Esophagus (tissue), 2 donors: ENCODE data around the gene MAP6D1. TPM values are rescaled to one million over a fixed set of nuclear protein-coding genes. Genes with fewer than 3 reads are reported as not detected.

ENCODE experiments used
- H3K27ac ChIP-seq, 2 donors: one replicate each; pipeline ENCODE4 v1.5.1; 2013; ENCODE audit warnings: low read depth in 2 of 2, mild to moderate bottlenecking in 2 of 2, inconsistent platforms in 1 of 2, low read length in 1 of 2, moderate library complexity in 1 of 2
- H3K27me3 ChIP-seq, 2 donors: one replicate each; pipeline ENCODE4 v1.6.1; 2013; ENCODE audit warnings: low read length in 2 of 2, control low read depth in 1 of 2, mild to moderate bottlenecking in 1 of 2; ENCODE audit not compliant: insufficient read depth in 2 of 2, control insufficient read depth in 1 of 2
- H3K36me3 ChIP-seq, 2 donors: one replicate each; pipeline ENCODE4 v1.6.1; 2013; ENCODE audit warnings: low read length in 1 of 2; ENCODE audit not compliant: control insufficient read depth in 2 of 2, insufficient read depth in 2 of 2
- H3K4me1 ChIP-seq, 2 donors: one replicate each; pipeline ENCODE4 v1.6.1; 2013; ENCODE audit warnings: low read length in 1 of 2; ENCODE audit not compliant: control insufficient read depth in 2 of 2, insufficient read depth in 2 of 2
- H3K4me3 ChIP-seq, 2 donors: one replicate each; pipeline ENCODE4 v1.5.1; 2013; ENCODE audit warnings: low read length in 2 of 2, mild to moderate bottlenecking in 2 of 2, low read depth in 1 of 2, moderate library complexity in 1 of 2
- H3K9me3 ChIP-seq, 2 donors: one replicate each; pipeline ENCODE4 v1.6.1; 2013; ENCODE audit warnings: mild to moderate bottlenecking in 2 of 2, low read depth in 1 of 2, low read length in 1 of 2, moderate library complexity in 1 of 2; ENCODE audit not compliant: control insufficient read depth in 2 of 2, insufficient read depth in 1 of 2
- WGBS, 2 donors: extraction: QIAGEN DNeasy Blood & Tissue Kit; methylation state at CpG; one replicate each; pipeline ENCODE4 v1.1.7; 2013; 5-methylcytosine and 5-hydroxymethylcytosine counted together
- polyA plus RNA-seq, 2 donors: library from polyadenylated mRNA; stranded (reverse); fragments of 200-250 nt; gene quantifications; one replicate each; pipeline ENCODE4 v1.2.3, GENCODE V29; 2013
- donor health status: healthy with polysubstance abuse.
- donor health status: Bipolar disorder and iron deficiency.

MAP6D1 gene
- polyA plus RNA-seq = 1 to 10 TPM; 1.2 to 1.4 TPM

DNA sequence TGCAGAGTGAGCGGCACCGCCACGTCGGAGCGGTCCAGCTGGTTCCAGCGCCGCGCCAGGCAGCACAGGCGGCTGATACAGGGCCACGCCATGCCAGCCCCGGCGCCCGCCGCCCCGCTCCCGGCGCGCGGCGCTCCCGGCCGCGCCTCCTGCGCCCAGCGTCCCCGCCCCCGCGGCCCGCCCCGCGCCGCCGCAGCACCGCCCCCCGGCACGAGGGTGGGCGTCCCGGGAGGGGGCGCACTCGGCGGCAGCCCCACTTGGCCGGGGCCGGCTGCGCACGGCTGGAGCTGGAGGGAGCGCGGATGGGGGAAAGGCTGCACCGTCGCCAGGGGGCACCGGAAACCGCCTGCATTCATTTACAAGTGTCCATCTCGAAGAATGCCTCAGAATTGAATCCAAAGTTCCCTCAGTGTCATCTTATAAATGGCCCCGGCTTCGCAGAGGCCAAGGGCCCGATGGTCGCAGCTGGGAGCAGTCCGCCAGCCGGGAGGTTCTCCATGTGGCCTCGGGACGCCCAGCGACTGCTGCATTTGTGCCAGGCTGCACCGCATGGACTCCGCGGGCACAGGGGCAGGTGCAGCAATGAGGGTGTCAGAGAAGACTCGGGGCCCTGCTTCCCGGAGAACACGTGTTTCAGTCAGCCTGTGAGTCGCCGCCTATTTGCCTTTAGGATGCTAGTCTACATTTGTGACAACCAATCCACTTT is at the start of gene MAP6D1:
Gene MAP6D1, minus strand, starts transcription at position 122 of the 706 bp plus-strand sequence. Its CDS starts 30 bp downstream, at position 92.
- H3K27ac ChIP-seq = peak within 1 kb of the TSS in 1 of 2 donors; percentile 52
- H3K36me3 ChIP-seq = peaks cover 6 to 8% of the 10 kb centered on the region in 2 donors
- WGBS, 2 donors = 3 to 4% methylated on average over 53 to 69 of the region's 69 CpGs

DNA sequence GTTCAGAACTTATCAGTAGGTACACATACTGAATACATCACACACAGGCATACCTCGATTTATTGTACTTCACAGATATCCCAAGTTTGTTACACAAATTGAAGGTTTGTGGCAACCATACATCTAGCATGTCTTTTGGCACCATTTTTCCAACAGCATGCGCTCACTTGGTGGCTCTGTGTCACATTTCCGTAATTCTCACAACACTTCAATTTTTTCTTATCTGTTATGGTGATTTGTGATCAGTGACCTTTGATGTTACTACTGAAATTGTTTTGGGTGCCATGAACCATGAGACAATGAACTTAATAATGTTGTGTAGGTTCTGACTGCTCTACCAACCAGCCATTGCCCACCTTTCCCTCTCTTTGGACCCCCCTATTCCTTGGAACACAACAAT is 48.5 kb upstream of the MAP6D1 start:
- Histone ChIP-seq H3K4me3 (no peak overlapping the region), H3K27me3 (no peaks in the 10 kb centered on the region), H3K27ac (no peak overlapping the region), H3K4me1 (no peaks in the 10 kb centered on the region), H3K36me3 (no peaks in the 10 kb centered on the region), H3K9me3 (no peaks in the 10 kb centered on the region)
- WGBS, 2 donors = 87 to 91% methylated on average over 3 of the region's 3 CpGs

More for the DNA sequence above, at the start of gene MAP6D1:
- no peaks in the 10 kb centered on the region for H3K9me3 ChIP-seq
- H3K4me3 ChIP-seq = peak within 1 kb of the TSS; percentile 61 to 68
- H3K4me1 ChIP-seq = peaks cover 7 to 12% of the 10 kb centered on the region in 2 donors
- no peaks in the 10 kb centered on the region for H3K27me3 ChIP-seq

DNA sequence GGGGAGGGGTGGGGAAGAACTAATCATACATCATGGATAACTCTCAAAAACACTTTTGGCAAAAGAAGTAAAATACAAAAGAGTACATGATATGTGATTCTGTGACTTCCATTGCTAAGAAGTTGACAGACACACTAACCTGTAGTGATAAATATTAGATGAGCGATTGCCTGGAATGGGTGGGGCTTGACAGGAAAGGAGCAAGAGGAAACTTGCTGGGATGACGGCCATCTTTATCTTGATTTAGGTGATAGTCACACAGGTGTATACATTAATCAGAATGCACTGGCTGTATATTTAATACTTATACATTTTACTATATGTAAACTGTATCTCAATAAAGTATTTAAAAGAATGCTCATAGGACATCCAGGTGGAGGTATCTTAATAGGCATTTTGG is 46.2 kb upstream of the MAP6D1 start:
- H3K9me3 ChIP-seq = no peaks in the 10 kb centered on the region
- H3K4me3 ChIP-seq = no peak overlapping the region
- H3K27ac ChIP-seq = no peak overlapping the region
- H3K36me3 ChIP-seq = no peaks in the 10 kb centered on the region
- H3K27me3 ChIP-seq = no peaks in the 10 kb centered on the region
- WGBS, 2 donors = 55 to 67% methylated on average over 2 of the region's 2 CpGs
- H3K4me1 ChIP-seq = no peaks in the 10 kb centered on the region

DNA sequence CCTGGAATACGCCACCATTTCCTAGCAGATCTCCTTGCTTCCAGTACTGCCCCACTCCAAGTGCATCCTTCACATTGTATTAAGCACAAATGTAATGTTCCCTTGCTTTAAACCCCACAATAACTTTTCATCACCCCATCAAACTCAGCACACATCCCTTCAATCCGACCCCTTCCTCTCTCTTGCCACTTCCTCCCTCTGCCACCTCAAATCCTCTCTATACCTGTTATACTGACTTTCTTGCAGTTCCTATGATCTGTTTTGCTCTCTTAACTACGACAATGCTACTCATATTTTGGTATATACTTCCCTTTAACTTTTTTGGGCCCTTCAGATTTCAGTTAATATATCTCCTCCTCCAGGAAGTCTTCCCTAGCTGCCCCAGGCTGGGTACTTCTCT is 45.2 kb upstream of the MAP6D1 start:
- WGBS, 2 donors = 89 to 91% methylated on average over 3 of the region's 3 CpGs
- Histone ChIP-seq H3K36me3 (no peaks in the 10 kb centered on the region), H3K9me3 (no peaks in the 10 kb centered on the region), H3K4me3 (no peak overlapping the region), H3K4me1 (no peaks in the 10 kb centered on the region), H3K27ac (no peak overlapping the region), H3K27me3 (no peaks in the 10 kb centered on the region)

DNA sequence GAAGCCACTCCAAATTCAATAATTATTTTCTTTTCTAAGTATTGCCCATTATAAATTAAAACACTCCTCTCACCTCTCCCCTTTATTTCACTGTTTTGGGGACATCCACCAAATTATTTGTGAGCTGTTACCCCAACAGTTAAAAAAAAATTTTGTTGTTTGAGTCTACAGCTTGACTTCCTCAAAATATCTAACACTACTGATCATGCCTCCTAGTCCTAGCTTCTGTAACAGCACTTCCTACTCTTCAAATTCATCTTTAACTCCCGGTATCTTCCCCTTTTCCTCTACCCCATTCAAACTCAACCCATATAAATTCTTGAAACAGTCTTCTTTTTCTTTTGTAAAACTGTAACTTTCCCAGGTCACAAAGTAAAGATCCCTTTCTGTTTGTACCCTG is 43.4 kb upstream of the MAP6D1 start:
- Histone ChIP-seq H3K27ac (no peak overlapping the region), H3K9me3 (no peaks in the 10 kb centered on the region), H3K36me3 (peaks cover 0 to 3% of the 10 kb centered on the region in 2 donors), H3K4me3 (no peak overlapping the region), H3K4me1 (no peaks in the 10 kb centered on the region), H3K27me3 (no peaks in the 10 kb centered on the region)
- WGBS, 2 donors = 87 to 88% methylated on average over 1 of the region's 1 CpG

DNA sequence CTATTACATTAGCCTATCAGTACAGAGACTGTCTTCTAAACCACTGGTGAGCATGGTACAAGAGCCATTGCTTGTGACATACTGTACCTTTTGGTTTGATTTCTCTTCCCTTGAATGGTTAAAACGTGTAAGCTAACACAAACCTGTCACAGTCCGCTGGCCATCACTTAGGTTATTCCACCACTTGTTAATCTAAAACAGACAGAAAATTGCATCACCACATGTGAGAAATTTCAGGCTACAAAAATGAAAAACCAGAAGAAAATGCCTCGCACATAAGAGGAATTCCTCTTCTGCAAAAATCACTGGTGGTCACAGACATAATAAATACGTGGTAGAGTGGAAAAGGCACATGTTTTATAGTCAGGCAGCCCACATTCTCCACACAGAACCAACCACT is 37.2 kb upstream of the MAP6D1 start:
- no peak overlapping the region for H3K27ac ChIP-seq
- no peak overlapping the region for H3K4me3 ChIP-seq
- H3K27me3 ChIP-seq = no peaks in the 10 kb centered on the region
- H3K36me3 ChIP-seq = peaks cover 6 to 9% of the 10 kb centered on the region in 2 donors
- H3K4me1 ChIP-seq = no peaks in the 10 kb centered on the region
- no peaks in the 10 kb centered on the region for H3K9me3 ChIP-seq
- WGBS, 2 donors = 90 to 91% methylated on average over 4 of the region's 4 CpGs

DNA sequence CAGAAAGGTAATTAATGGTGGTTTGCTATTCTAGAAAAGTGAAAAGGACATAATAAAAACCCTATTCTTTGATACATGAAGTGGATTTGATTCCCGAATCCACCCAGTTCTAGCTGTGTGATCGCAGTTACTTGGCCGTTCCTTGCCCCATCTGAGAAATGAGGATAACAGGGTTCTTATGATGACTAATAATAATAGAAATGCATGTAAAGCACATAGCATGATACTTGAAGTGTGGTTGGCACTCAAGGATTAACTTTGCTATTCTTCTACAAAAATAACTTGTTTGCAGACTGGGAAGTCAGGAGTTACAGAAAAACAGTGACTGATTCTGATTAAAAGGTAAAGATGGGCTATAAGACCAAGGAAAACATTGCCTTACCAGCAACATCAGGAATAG is 32.5 kb upstream of the MAP6D1 start:
- H3K4me1 ChIP-seq = no peaks in the 10 kb centered on the region
- 91 to 97% methylated on average over 3 of the region's 3 CpGs for WGBS, 2 donors
- no peak overlapping the region for H3K4me3 ChIP-seq
- H3K36me3 ChIP-seq = peaks cover 6 to 9% of the 10 kb centered on the region in 2 donors
- no peak overlapping the region for H3K27ac ChIP-seq
- no peaks in the 10 kb centered on the region for H3K27me3 ChIP-seq
- H3K9me3 ChIP-seq = no peaks in the 10 kb centered on the region

DNA sequence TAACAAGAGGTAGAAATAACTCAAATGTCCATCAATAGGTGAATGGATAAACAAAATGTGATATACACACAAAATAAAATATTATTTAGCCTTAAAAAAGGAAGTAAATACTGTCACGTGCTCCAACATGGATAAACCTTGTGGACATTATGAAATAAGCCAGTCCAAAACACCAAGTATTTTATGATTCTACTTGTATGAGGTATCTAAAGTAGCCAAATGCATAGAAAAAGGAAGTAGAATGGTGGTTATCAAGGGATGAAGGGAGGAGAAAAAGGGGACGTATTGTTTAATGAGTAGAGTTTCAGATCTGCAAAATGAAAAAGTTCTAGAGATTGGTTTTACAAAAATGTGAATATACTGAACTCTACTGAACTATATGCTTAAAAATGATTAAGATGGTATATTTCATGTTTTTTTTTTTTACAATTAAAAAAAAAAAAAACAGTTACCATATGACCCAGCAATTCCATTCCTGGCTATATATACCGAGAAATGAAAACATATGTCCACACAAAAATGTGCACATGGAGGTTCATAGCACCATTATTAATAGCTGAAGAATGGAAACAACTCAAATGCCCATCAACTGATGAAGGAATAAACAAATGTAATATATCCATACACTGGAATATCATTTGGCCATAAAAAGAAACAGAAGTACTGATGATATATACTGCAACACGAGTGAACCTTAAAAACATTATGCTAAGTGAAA is 29.1 kb upstream of the MAP6D1 start:
- Histone ChIP-seq H3K4me3 (no peak overlapping the region), H3K36me3 (peaks cover 0 to 6% of the 10 kb centered on the region in 2 donors), H3K27ac (no peak overlapping the region), H3K27me3 (no peaks in the 10 kb centered on the region), H3K9me3 (no peaks in the 10 kb centered on the region), H3K4me1 (no peaks in the 10 kb centered on the region)
- 85 to 89% methylated on average over 4 of the region's 4 CpGs for WGBS, 2 donors

DNA sequence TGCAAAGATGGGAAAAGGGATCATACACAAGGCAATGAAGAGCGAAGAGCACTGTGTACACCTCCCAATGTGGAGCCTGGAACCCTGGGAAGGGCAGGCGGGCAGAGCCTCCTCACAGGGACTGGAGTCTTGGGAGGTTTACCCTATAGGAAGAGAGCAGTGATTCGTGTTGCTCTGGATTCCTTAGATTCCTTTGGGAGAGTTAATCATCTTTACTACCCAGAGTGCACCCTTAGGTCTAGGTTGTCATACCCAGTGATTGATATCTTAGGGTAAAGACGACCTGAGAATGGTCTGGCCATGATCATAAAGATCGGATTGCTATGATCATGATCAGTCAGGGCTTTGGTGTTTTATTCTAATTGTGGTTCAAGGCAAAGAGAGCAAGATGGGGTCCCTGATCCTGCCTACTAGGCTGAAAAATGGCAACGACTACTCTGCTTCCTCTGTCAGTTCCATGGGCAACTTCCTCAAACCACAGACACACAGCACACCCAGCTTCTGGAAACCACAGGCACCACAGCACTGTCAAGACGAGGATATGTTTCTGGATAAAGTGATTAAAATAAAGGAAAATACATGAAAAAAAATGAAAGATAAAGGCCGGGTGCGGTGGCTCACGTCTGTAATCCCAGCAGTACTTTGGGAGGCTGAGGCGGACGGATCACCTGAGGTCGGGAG is 20.4 kb upstream of the MAP6D1 start:
- no peaks in the 10 kb centered on the region for H3K4me1 ChIP-seq
- H3K27ac ChIP-seq = no peak overlapping the region
- H3K27me3 ChIP-seq = no peaks in the 10 kb centered on the region
- no peaks in the 10 kb centered on the region for H3K9me3 ChIP-seq
- no peak overlapping the region for H3K4me3 ChIP-seq
- 85 to 87% methylated on average over 13 of the region's 13 CpGs for WGBS, 2 donors
- H3K36me3 ChIP-seq = peaks cover 4 to 10% of the 10 kb centered on the region in 2 donors
